Activated CD4-positive, alpha-beta T cell treated with anti-CD3 and anti-CD28 coated beads for 4 hours (primary cell): Measurements from ENCODE around the gene VCAN.

Experiments used
- DNase-seq, 2 donors: peaks; one replicate each; pipeline ENCODE4 v3.0.0-alpha.2; 2020

VCAN gene

DNA sequence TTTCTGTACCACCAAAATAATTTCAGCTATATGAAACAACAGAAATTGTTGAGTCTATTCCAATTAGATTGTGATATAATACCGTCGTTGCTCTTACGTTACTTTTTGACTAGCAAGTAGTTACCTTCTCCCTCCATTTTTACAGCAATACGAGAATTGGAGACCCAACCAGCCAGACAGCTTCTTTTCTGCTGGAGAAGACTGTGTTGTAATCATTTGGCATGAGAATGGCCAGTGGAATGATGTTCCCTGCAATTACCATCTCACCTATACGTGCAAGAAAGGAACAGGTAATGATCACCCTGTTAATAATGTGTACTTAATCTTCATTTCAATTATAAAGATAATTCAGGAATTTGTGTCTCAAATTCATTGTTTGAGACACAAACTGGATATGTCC lies 100.7 kb downstream of the VCAN start:
- no peak for DNase-seq

DNA sequence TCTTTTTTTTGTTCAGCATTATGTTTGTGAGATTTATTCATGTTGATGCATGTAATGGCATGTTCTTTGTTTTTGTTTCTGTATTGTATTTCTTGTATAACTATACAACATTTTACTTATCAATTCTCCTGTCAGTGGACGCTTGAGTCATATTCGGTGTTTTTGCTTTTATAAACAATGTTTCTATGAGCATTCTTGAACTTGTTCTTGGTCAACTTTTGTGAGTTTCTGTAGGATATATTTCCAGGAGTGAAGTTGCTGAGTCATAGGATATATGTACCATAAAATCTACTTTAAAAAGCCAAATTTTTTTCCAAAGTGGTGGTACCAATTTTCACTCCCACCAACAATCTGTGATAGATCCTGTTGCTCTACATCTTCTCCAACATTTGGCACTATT lies 104.8 kb downstream of the VCAN start:
- no peak for DNase-seq

DNA sequence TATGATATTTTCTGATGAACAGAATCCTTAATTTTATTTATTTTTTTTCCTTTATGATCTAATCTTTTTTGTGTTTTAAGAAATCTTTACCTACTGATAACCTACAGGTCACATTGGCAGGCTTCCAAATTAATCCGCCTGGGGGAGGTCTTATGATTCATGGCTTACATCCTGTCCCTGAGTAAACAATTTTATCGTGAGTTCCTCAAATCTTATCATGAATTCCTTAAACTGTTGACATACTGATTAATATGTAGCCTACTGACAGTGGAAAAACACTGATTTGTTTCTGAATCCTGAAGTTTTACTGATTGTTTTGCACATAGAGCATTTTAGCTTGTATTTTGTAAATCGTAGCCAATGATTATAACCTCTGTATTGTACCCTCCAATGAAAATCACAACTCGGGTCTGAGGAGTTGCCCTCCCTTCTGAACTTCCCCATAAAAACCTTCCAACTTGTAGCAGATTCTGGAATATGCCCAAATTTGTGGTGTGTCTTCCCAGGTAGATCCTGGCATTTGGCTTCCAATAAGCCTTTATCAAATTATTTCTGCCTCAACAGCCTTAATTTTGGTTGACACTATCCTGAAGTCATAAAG lies 105.6 kb downstream of the VCAN start:
- DNase-seq, result no peak

DNA sequence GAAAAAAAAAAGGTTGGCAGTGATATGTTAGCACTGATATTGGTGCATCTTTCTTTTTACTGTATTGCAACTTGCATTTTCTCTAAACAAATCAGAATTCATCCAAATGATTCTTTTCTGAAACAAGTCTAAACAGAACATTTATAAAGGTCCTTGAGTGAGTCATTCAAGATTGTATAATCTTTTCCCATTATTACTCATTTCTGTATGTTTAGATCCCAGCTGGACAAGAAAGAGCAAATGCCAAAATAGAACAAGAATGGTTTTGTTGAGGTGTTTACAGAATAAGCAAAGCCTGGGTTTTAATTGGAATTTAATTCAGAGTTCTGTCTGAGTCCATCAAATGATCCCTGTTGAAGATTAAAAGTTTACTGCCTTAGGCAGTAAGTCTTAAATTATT lies 112.3 kb downstream of the VCAN start:
- DNase-seq, result no peak

DNA sequence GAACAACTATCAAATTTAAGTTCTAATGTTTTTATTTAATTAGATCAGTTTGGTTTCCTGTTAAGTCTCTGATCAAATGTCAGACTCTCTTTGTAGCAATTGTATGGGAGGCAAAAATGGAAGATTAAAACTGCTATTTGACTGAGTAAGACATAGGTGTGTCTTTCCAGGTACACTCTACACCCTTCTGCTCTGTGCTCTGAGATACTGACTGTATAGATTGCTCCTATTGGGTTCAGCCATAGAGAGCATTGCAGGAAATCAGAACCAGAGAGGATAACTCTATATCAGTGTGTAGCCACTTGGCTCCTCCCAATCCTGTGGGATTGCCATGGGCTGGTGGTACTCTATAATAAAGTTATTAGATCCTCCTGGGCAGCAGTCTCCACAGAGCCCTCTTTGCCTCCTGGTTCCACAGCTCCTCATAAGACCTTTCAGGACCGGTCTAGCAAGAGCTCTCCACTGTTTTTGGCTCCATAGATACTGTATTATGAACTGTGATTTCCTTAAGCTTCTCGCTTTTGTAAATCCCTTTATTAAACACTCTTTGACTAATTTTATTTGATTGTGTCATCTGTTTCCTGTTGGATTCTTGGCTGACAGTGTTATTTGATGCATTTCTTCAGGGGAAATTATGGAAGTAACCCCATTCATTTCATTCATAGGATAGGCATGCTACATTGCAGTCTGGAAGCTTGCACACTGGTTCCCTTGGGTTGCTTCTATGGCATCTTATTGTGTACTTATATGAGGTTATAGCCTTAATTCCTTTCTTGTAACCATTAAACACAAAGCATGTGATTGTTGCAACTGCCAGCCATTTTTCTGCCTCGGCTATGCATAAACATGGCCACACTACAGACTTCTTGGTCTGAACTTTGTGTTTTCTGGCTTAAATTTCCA lies 115.6 kb downstream of the VCAN start:
- DNase-seq, result no peak

DNA sequence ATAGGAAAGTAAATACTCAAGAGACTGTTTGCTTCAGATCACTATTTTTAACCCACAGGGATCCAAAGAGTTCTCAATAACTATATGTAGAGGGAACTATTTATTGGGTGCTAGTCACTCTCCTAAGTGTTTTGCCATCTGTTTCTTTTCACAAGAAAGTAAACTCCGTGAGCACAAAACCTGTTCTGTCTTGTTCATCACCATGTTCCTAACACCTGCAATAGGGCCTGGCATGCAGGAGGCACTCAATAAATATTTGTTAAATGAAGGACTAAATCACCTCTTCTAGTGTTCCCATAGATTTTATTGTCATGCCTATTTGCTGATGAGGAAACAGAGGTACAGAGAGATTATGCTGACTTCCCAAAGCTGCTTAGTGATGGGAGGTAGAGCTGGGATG lies 118.2 kb downstream of the VCAN start:
- no peak for DNase-seq

DNA sequence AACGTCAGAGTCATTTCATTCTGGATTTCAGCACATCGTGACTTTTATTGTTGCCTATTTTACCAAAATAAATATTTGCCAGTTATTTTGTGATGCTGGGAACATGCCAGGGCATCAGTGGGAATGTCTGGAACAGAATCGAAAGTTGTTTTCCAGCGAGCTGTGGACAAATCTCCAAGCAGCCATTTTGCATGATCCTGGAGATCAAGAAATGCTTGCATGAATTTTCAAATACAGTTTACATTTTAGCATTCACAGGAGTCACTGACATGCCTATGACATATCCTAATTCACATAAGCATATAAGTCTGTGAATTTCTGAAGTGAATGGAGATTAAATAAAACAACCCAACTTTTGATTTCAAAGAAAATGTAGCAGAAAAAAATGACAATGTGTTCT lies 119.4 kb downstream of the VCAN start:
- no peak for DNase-seq

DNA sequence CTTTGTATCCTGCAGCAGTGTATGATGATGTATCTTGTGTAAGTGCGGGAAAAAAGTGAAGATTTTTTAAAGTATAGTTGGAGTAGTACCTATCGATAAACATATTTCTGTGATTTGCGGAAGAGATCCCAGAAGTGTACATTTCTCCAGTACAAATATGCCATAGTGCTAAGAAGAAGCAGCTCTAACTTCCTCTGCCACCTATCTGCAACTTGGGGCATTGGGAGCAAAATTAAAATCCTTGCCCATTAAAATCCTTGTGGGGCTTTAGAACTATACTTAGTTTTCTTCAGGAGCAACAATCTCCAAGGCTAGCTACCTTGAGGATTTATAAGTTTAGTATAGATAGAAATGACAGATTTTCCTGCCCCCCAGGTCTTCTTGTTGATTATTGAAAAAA lies 123.7 kb downstream of the VCAN start:
- no peak for DNase-seq

DNA sequence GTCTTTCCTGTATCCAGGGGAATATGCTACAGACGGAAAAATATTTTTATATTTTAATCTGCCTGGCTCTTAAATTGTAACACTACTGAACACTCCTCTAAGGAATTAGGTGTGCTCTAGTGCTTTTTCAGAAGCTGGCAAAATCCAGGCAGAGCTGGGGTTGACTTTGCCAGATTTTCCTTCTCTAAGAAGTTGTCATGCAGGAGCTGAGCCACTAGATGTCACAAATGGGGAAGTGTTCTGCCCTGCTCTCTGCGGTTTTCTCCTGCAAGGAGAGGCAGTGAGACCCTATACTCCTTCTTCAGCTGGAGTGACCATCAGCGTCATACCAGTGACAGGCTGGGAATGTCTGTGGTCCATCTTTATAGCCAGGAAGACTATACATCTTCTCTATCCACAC lies 136.6 kb downstream of the VCAN start:
- no peak for DNase-seq

DNA sequence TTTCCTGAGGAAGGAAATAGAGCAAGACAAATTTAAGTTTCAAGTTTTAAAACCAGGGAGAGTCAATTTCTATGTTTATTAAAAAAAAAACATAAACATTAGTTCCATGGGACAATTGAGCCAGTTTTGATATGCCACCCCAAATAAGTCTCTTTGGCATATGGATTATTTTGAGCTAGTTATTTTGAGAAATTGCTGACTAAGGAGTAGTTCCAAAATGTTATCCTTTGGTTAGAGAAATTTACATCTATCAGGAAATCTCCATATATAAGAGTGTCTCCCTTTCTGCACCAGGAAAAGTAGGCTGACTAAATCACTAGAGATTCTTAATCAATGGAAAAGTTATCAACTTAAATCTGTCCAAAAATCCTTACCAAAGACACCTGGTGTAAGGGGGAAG lies 143.3 kb downstream of the VCAN start:
- no peak for DNase-seq

DNA sequence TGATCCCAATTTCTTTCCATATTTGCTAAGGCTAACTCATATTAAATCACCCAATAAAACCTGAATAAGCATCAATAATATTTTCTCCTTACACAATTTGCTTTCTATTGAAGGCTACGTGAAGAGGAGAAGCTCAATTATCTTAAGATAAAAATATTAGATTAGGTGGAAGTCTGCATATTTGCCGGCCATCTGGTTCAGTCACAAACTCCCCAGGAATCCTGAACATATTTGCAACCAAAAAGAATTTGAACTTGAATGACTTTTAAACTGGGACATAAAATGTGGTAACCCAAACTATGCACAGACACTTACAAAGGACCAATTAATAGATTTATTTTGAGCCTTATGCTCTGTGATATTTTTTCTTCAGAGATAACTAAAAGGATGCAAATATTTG lies 156.8 kb downstream of the VCAN start:
- no peak for DNase-seq
